Measurements from ENCODE around the gene MXD3. TPM values are rescaled to one million over a fixed set of nuclear protein-coding genes. Genes with fewer than 3 reads are reported as not detected.
"Not testable (repeated sequence)": the region's sequence is repeated elsewhere in the genome, so short reads cannot be mapped to it uniquely, and the experiment has no call there.

Gene MXD3
- total and polyA plus RNA-seq, 2 donors (not counting 1 experiment from before 2014, with no cell fraction given), result 11.5 to 14.8 TPM

GRCh38 chr5:177260961-177261360 is 50.7 kb downstream of the MXD3 start:
- no peak overlapping the region for H3K4me3 Mint-ChIP-seq
- POLR2A ChIA-PET, result no interaction called here
- no peak overlapping the region for H3K4me2 ChIP-seq (replicated peaks; ENCODE audit: low read depth, low read length, poor library complexity, severe bottlenecking)
- DNase-seq, result no peak
- no peak overlapping the region for H3K9ac ChIP-seq (ENCODE audit: low read length)
- no peak overlapping the region for H2AFZ ChIP-seq (ENCODE audit: insufficient read depth, low read depth, low read length, poor library complexity, severe bottlenecking)
- no peak for ATAC-seq (ENCODE audit: low read depth)
- peaks cover 3% of the 10 kb centered on the region for H3K79me2 ChIP-seq (ENCODE audit: control insufficient read depth, insufficient read depth, low read length)
- H3K36me3 ChIP-seq (replicated peaks in 1 of 2; ENCODE audit: control extremely low read depth in 1 of 2, control insufficient read depth in 1 of 2, extremely low read depth in 1 of 2, insufficient read depth in 2 of 2, low read length in 1 of 2), result peaks cover 26 to 78% of the 10 kb centered on the region in 2 experiments
- no peak overlapping the region for H3K4me3 ChIP-seq (ENCODE audit: control extremely low read depth in 1 of 5, extremely low read depth in 1 of 5, insufficient read depth in 1 of 5, low read depth in 2 of 5, low read length in 4 of 5)
- no peaks in the 10 kb centered on the region for H3K27me3 ChIP-seq (replicated peaks in 1 of 4; ENCODE audit: control extremely low read depth in 1 of 4, control insufficient read depth in 3 of 4, insufficient read depth in 4 of 4, low read length in 3 of 4)
- H3K4me1 ChIP-seq (ENCODE audit: control insufficient read depth in 2 of 2, insufficient read depth in 2 of 2, low read length in 2 of 2), result no peaks in the 10 kb centered on the region
- no peaks in the 10 kb centered on the region for H3K9me3 Mint-ChIP-seq (ENCODE audit: insufficient read depth)
- H3K27ac Mint-ChIP-seq, result no peak overlapping the region
- CTCF ChIA-PET, result no interaction called here
- peaks cover 8% of the 10 kb centered on the region for H4K20me1 ChIP-seq (ENCODE audit: control insufficient read depth, insufficient read depth, low read length, poor library complexity, severe bottlenecking)
- H3K27me3 Mint-ChIP-seq, result no peaks in the 10 kb centered on the region
- TF ChIP-seq EZH2 (IDR thresholded peaks at IDR 0.05; ENCODE audit: borderline replicate concordance, insufficient read depth, low read depth, low read length, poor library complexity, severe bottlenecking) (no peak), CTCF (IDR thresholded peaks at IDR 0.05) (no peak)
- no peak overlapping the region for H3K27ac ChIP-seq (ENCODE audit: low read length in 2 of 2)
- H3K4me1 Mint-ChIP-seq, result no peaks in the 10 kb centered on the region
- WGBS (ENCODE audit: insufficient coverage), result no CpG with 5 or more reads among the region's 7 CpGs
- intact Hi-C loops (cut with micrococcal nuclease), result no loop called here
- H3K9me3 ChIP-seq (ENCODE audit: control extremely low read depth in 1 of 3, control insufficient read depth in 2 of 3, insufficient read depth in 1 of 3, low read length in 2 of 3), result no peaks in the 10 kb centered on the region

GRCh38 chr5:177258711-177259110 is 53.0 kb downstream of the MXD3 start:
- H3K4me3 ChIP-seq (ENCODE audit: control extremely low read depth in 1 of 5, extremely low read depth in 1 of 5, insufficient read depth in 1 of 5, low read depth in 2 of 5, low read length in 4 of 5); H3K79me2 ChIP-seq (ENCODE audit: control insufficient read depth, insufficient read depth, low read length); CTCF ChIA-PET; H3K9me3 Mint-ChIP-seq (ENCODE audit: insufficient read depth); H3K4me3 Mint-ChIP-seq; H4K20me1 ChIP-seq (ENCODE audit: control insufficient read depth, insufficient read depth, low read length, poor library complexity, severe bottlenecking); H3K27ac ChIP-seq (ENCODE audit: low read length in 2 of 2); H3K27ac Mint-ChIP-seq; intact Hi-C loops (cut with micrococcal nuclease); H3K4me1 Mint-ChIP-seq; H2AFZ ChIP-seq (ENCODE audit: insufficient read depth, low read depth, low read length, poor library complexity, severe bottlenecking); H3K4me2 ChIP-seq (replicated peaks; ENCODE audit: low read depth, low read length, poor library complexity, severe bottlenecking); H3K27me3 ChIP-seq (replicated peaks in 1 of 4; ENCODE audit: control extremely low read depth in 1 of 4, control insufficient read depth in 3 of 4, insufficient read depth in 4 of 4, low read length in 3 of 4); POLR2A ChIA-PET; DNase-seq; H3K9ac ChIP-seq (ENCODE audit: low read length); H3K27me3 Mint-ChIP-seq; ATAC-seq (ENCODE audit: low read depth); H3K4me1 ChIP-seq (ENCODE audit: control insufficient read depth in 2 of 2, insufficient read depth in 2 of 2, low read length in 2 of 2); H3K9me3 ChIP-seq (ENCODE audit: control extremely low read depth in 1 of 3, control insufficient read depth in 2 of 3, insufficient read depth in 1 of 3, low read length in 2 of 3): not testable (repeated sequence)
- peaks cover 25 to 81% of the 10 kb centered on the region in 2 experiments for H3K36me3 ChIP-seq (replicated peaks in 1 of 2; ENCODE audit: control extremely low read depth in 1 of 2, control insufficient read depth in 1 of 2, extremely low read depth in 1 of 2, insufficient read depth in 2 of 2, low read length in 1 of 2)
- 100% methylated on average over 1 of the region's 7 CpGs for WGBS (ENCODE audit: insufficient coverage)

Other genes with a start within 250 kb of the MXD3 start
- gene FGFR4, start 225.0 kb downstream of the MXD3 start, total RNA-seq, result 1.2 and 1.5 TPM in 2 replicates
- 2.7 and 3.4 TPM in 2 replicates for gene FGFR4, start 225.0 kb downstream of the MXD3 start, polyA plus RNA-seq
- gene NSD1, start 178.1 kb downstream of the MXD3 start, total RNA-seq, result 145 and 152 TPM in 2 replicates
- gene NSD1, start 178.1 kb downstream of the MXD3 start, polyA plus RNA-seq, result 10.8 and 13.7 TPM in 2 replicates
- 38.3 and 39.7 TPM in 2 replicates for gene RAB24, start 8.2 kb downstream of the MXD3 start, total RNA-seq
- gene RAB24, start 8.2 kb downstream of the MXD3 start, polyA plus RNA-seq, result 147 and 235 TPM in 2 replicates
- gene PRELID1, start 8.1 kb downstream of the MXD3 start, total RNA-seq, result 66.5 and 71.7 TPM in 2 replicates
- gene PRELID1, start 8.1 kb downstream of the MXD3 start, polyA plus RNA-seq, result 64.7 and 86.8 TPM in 2 replicates
- 89.4 and 99.4 TPM in 2 replicates for gene LMAN2, start 39.8 kb upstream of the MXD3 start, total RNA-seq
- 82.8 and 123 TPM in 2 replicates for gene LMAN2, start 39.8 kb upstream of the MXD3 start, polyA plus RNA-seq
- 85.8 and 92.6 TPM in 2 replicates for gene RGS14, start 46.0 kb upstream of the MXD3 start, total RNA-seq
- gene RGS14, start 46.0 kb upstream of the MXD3 start, polyA plus RNA-seq, result 167 and 184 TPM in 2 replicates
- gene SLC34A1, start 72.5 kb upstream of the MXD3 start, total RNA-seq, result not detected in 2 replicates
- gene SLC34A1, start 72.5 kb upstream of the MXD3 start, polyA plus RNA-seq, result 0.06 TPM in 1 of 2 replicates, not detected in the other
- not detected in 2 replicates for gene PFN3, start 88.8 kb upstream of the MXD3 start, total RNA-seq
- gene PFN3, start 88.8 kb upstream of the MXD3 start, polyA plus RNA-seq, result not detected in 2 replicates
- gene F12, start 97.7 kb upstream of the MXD3 start, total RNA-seq, result not detected in 2 replicates
- 3.1 and 6.5 TPM in 2 replicates for gene F12, start 97.7 kb upstream of the MXD3 start, polyA plus RNA-seq
- gene GRK6, start 114.8 kb upstream of the MXD3 start, total RNA-seq, result 155 and 165 TPM in 2 replicates
- 150 and 173 TPM in 2 replicates for gene GRK6, start 114.8 kb upstream of the MXD3 start, polyA plus RNA-seq
- gene PRR7, start 134.9 kb upstream of the MXD3 start, total RNA-seq, result 4.8 and 5.6 TPM in 2 replicates
- 84.4 and 152 TPM in 2 replicates for gene PRR7, start 134.9 kb upstream of the MXD3 start, polyA plus RNA-seq
- gene DBN1, start 161.7 kb upstream of the MXD3 start, total RNA-seq, result 1.4 and 2.4 TPM in 2 replicates
- gene DBN1, start 161.7 kb upstream of the MXD3 start, polyA plus RNA-seq, result 1.5 and 1.9 TPM in 2 replicates
- 24.2 and 25.8 TPM in 2 replicates for gene PDLIM7, start 185.7 kb upstream of the MXD3 start, total RNA-seq
- gene PDLIM7, start 185.7 kb upstream of the MXD3 start, polyA plus RNA-seq, result 21.2 and 23.9 TPM in 2 replicates
- gene DOK3, start 197.9 kb upstream of the MXD3 start, total RNA-seq, result 113 and 115 TPM in 2 replicates
- 78.4 and 103 TPM in 2 replicates for gene DOK3, start 197.9 kb upstream of the MXD3 start, polyA plus RNA-seq
- gene DDX41, start 205.1 kb upstream of the MXD3 start, total RNA-seq, result 110 and 111 TPM in 2 replicates
- 150 and 168 TPM in 2 replicates for gene DDX41, start 205.1 kb upstream of the MXD3 start, polyA plus RNA-seq
- 227 and 237 TPM in 2 replicates for gene FAM193B, start 242.7 kb upstream of the MXD3 start, total RNA-seq
- gene FAM193B, start 242.7 kb upstream of the MXD3 start, polyA plus RNA-seq, result 301 and 351 TPM in 2 replicates

Measured in B cell (primary cell).